IMR-90 (cell line): ENCODE measurements around the gene NT5DC1. TPM values are rescaled to one million over a fixed set of nuclear protein-coding genes. Genes with fewer than 3 reads are reported as not detected.

Experiments used
- ATAC-seq: fragments of 200-7000 bp; cut with Tn5 transposase; 2 replicates; pipeline ENCODE4 v1.9.1; 2020; ENCODE audit warnings: low read depth, mild to moderate bottlenecking, moderate library complexity
- BruUV-seq: library from RNA; stranded (reverse); fragments of 400-500 nt; replicated peaks from 2 replicates; lab custom pipeline; 2021; lab: Mats Ljungman, UMichigan
- CTCF ChIA-PET: fragments of 300-600 bp; formaldehyde crosslinking; extraction: SDS; loops from one replicate; lab custom pipeline; 2021; ENCODE audit warnings: antibody characterized with exemption; lab: Yijun Ruan, JAX
- POLR2A ChIA-PET: fragments of 300-600 bp; sonication (Branson Sonifier 250); formaldehyde crosslinking; loops from one replicate; lab custom pipeline; 2022; ENCODE audit warnings: antibody characterized with exemption; ENCODE audit not compliant: unreplicated experiment; lab: Charles Lee
- DNase-seq: peaks from one replicate; pipeline ENCODE4 v3.0.0; 2013
- H2AFZ ChIP-seq: replicated peaks from 2 replicates; pipeline ENCODE3; 2013; ENCODE audit warnings: low read length, mild to moderate bottlenecking; ENCODE audit not compliant: poor library complexity
- H2AK5ac ChIP-seq: 2 replicates; pipeline ENCODE4 v1.6.1; 2013; ENCODE audit warnings: low read depth, low read length, inconsistent platforms
- H2AK9ac ChIP-seq: replicated peaks from 2 replicates; pipeline ENCODE3; 2013; ENCODE audit warnings: mild to moderate bottlenecking, low read depth, low read length, moderate library complexity; ENCODE audit not compliant: poor library complexity
- H2BK120ac ChIP-seq: 2 replicates; pipeline ENCODE4 v1.6.1; 2013; ENCODE audit warnings: low read depth, low read length, inconsistent platforms
- H2BK15ac ChIP-seq: 3 replicates; pipeline ENCODE4 v1.6.1; 2013; ENCODE audit warnings: low read depth, low read length, inconsistent platforms
- H2BK20ac ChIP-seq: 2 replicates; pipeline ENCODE4 v1.6.1; 2013; ENCODE audit warnings: low read depth, mild to moderate bottlenecking, inconsistent platforms, low read length, moderate library complexity
- H2BK5ac ChIP-seq: 2 replicates; pipeline ENCODE4 v1.6.1; 2013; ENCODE audit warnings: mild to moderate bottlenecking, low read depth, low read length, inconsistent platforms; ENCODE audit not compliant: poor library complexity, severe bottlenecking
- H3K14ac ChIP-seq: replicated peaks from 2 replicates; pipeline ENCODE4 v1.6.1; 2013; ENCODE audit warnings: low read depth, low read length, inconsistent platforms
- H3K18ac ChIP-seq: 2 replicates; pipeline ENCODE4 v1.6.1; 2013; ENCODE audit warnings: low read depth, low read length, control low read depth
- H3K23ac ChIP-seq: 2 replicates; pipeline ENCODE4 v1.6.1; 2013; ENCODE audit warnings: low read depth, low read length, inconsistent platforms
- H3K27ac ChIP-seq: 2 replicates; pipeline ENCODE4 v1.5.1; 2013; ENCODE audit warnings: mild to moderate bottlenecking, control low read depth, low read length; ENCODE audit not compliant: insufficient read depth
- H3K27me3 ChIP-seq: 2 replicates; pipeline ENCODE4 v1.6.1; 2013; ENCODE audit warnings: low read length; ENCODE audit not compliant: control insufficient read depth, insufficient read depth
- H3K36me3 ChIP-seq: 2 replicates; pipeline ENCODE4 v1.6.1; 2013; ENCODE audit warnings: low read length, mixed read lengths; ENCODE audit not compliant: control insufficient read depth, insufficient read depth
- H3K4ac ChIP-seq: 2 replicates; pipeline ENCODE4 v1.6.1; 2013; ENCODE audit warnings: low read depth, low read length, inconsistent platforms
- H3K4me1 ChIP-seq: 2 replicates; pipeline ENCODE4 v1.6.1; 2013; ENCODE audit warnings: low read length, mixed read lengths; ENCODE audit not compliant: control insufficient read depth, insufficient read depth
- H3K4me2 ChIP-seq: 2 replicates; pipeline ENCODE4 v1.6.1; 2013; ENCODE audit warnings: low read depth, mild to moderate bottlenecking, control low read depth, low read length, moderate library complexity
- H3K4me3 ChIP-seq: 2 replicates; pipeline ENCODE4 v1.5.1; 2013; ENCODE audit warnings: low read depth, mild to moderate bottlenecking, control low read depth, low read length, moderate library complexity; ENCODE audit not compliant: insufficient read depth
- H3K56ac ChIP-seq: 2 replicates; pipeline ENCODE4 v1.6.1; 2013; ENCODE audit warnings: low read length, inconsistent platforms; ENCODE audit not compliant: insufficient read depth; ENCODE audit errors: extremely low read depth
- H3K79me1 ChIP-seq, 2 experiments: 2 replicates each; pipeline ENCODE4 v1.6.1; 2013; ENCODE audit warnings: low read length in 2 of 2, inconsistent platforms in 1 of 2, low read depth in 1 of 2
- H3K9ac ChIP-seq: 2 replicates; pipeline ENCODE4 v1.6.1; 2013; ENCODE audit warnings: low read depth, low read length, control low read depth
- H3K9me1 ChIP-seq: 2 replicates; pipeline ENCODE4 v1.6.1; 2013; ENCODE audit warnings: low read length, inconsistent platforms; ENCODE audit not compliant: insufficient read depth
- H3K9me3 ChIP-seq: 2 replicates; pipeline ENCODE4 v1.6.1; 2013; ENCODE audit warnings: low read length; ENCODE audit not compliant: control insufficient read depth, insufficient read depth
- H4K20me1 ChIP-seq: 2 replicates; pipeline ENCODE4 v1.6.1; 2013; ENCODE audit warnings: low read length, inconsistent platforms; ENCODE audit not compliant: insufficient read depth
- H4K5ac ChIP-seq: 2 replicates; pipeline ENCODE4 v1.6.1; 2013; ENCODE audit warnings: mild to moderate bottlenecking, low read depth, low read length, control low read depth
- H4K8ac ChIP-seq, 2 experiments: 2 replicates each; pipeline ENCODE4 v1.6.1; 2013; ENCODE audit warnings: low read depth in 2 of 2, low read length in 2 of 2, control low read depth in 1 of 2, inconsistent platforms in 1 of 2
- H4K91ac ChIP-seq: 2 replicates; pipeline ENCODE4 v1.6.1; 2013; ENCODE audit warnings: low read depth, low read length, inconsistent platforms; ENCODE audit not compliant: insufficient read depth
- FOS ChIP-seq: fragments of 150-350 bp; IDR thresholded peaks from 2 replicates; pipeline ENCODE4 v1.6.1; 2016; ENCODE audit warnings: low read depth, low read length
- RFX5 ChIP-seq: IDR thresholded peaks from 2 replicates; pipeline ENCODE4 v1.8.0; 2012; ENCODE audit warnings: low read depth, mild to moderate bottlenecking, low read length, moderate library complexity
- WGBS, 2 experiments: methylation state at CpG; one replicate each; pipeline versions ENCODE4 v1.1.5 to v1.1.7; 2013; ENCODE audit warnings: missing lambda C conversion rate in 2 of 2; ENCODE audit not compliant: insufficient read length in 1 of 2; ENCODE audit errors: extremely low coverage in 2 of 2; 5-methylcytosine and 5-hydroxymethylcytosine counted together
- dilution Hi-C: fragments of 300-500 bp; cut with HindIII; formaldehyde crosslinking; loops from one replicate; pipeline ENCODE4 v1.14.3; 2018; ENCODE audit warnings: low sequenced_read_pairs; ENCODE audit not compliant: unreplicated experiment
- in situ Hi-C: fragments of 300-500 bp; cut with MboI; formaldehyde crosslinking; loops from 3 replicates; pipeline ENCODE4 v1.14.3; 2019; ENCODE audit warnings: low sequenced_read_pairs, inconsistent platforms, mixed read lengths
- intact Hi-C: fragments of 100-400 bp; cut with micrococcal nuclease; formaldehyde crosslinking; loops from 2 replicates; pipeline ENCODE4 v1.10.0; 2022
- polyA plus RNA-seq, 3 experiments: library from polyadenylated mRNA; depleted of rRNA; stranded (reverse); fragments of >200 nt; gene quantifications; 2 replicates each; pipeline ENCODE4 v1.2.3, GENCODE V29; 2012; ENCODE audit warnings: low replicate concordance in 1 of 3
- total RNA-seq: library from RNA; depleted of rRNA; stranded (reverse); fragments of >200 nt; gene quantifications from 2 replicates; pipeline ENCODE4 v1.2.3, GENCODE V29; 2012

NT5DC1 gene
- total and polyA plus RNA-seq, 2 of the 4 experiments (the other 2 are of a cell fraction), result 11.7 to 16.8 TPM

DNA sequence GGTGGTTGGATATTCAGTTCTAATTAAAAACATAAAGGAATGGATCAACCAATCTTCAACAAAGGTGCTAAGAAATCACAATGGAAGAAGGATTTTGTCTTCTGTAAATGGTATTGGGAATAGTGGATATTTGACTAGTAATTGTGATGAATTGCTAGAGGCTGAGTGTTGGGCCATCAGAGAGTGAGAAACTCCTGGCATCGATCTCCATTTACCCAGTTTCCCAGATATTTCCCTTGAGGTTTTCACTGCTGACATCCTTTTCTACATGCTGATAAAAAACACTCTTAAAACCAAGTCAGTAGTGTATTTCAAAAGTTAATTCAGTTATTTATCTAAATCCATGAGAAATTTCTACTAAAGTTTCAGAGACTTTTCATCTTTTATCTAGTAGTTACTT, 65.7 kb downstream of the NT5DC1 start:
- dilution Hi-C loops, result no loop called here
- H3K9me3 ChIP-seq, result no peaks in the 10 kb centered on the region
- ATAC-seq (no peak), DNase-seq (no peak)
- in situ Hi-C loops, result no loop called here
- H3K27me3 ChIP-seq, result no peaks in the 10 kb centered on the region
- H4K91ac ChIP-seq, result no peak overlapping the region
- no peak overlapping the region for H3K4me2 ChIP-seq
- BruUV-seq, result no TSS peak
- no peak overlapping the region for H3K14ac ChIP-seq
- H3K9me1 ChIP-seq, result no peaks in the 10 kb centered on the region
- H2BK5ac ChIP-seq, result no peak overlapping the region
- no peak overlapping the region for H4K8ac ChIP-seq
- no peak for TF ChIP-seq FOS
- TF ChIP-seq RFX5, result no peak
- no peaks in the 10 kb centered on the region for H3K36me3 ChIP-seq
- intact Hi-C loops, result no loop called here
- H4K20me1 ChIP-seq, result no peaks in the 10 kb centered on the region
- no peak overlapping the region for H2AK9ac ChIP-seq
- no peak overlapping the region for H3K4me3 ChIP-seq
- no peak overlapping the region for H2AFZ ChIP-seq
- WGBS, 2 experiments, result no CpG with 5 or more reads among the region's 1 CpG
- CTCF ChIA-PET, result no interaction called here
- H2BK20ac ChIP-seq, result no peak overlapping the region
- no peak overlapping the region for H2BK15ac ChIP-seq
- H3K23ac ChIP-seq, result no peak overlapping the region
- no peak overlapping the region for H3K9ac ChIP-seq
- H4K5ac ChIP-seq, result no peak overlapping the region
- H3K56ac ChIP-seq, result no peak overlapping the region
- no peak overlapping the region for H2BK120ac ChIP-seq
- peaks cover 0 to 3% of the 10 kb centered on the region in 2 experiments; a peak in 1 of 4 replicates for H3K79me1 ChIP-seq
- no peaks in the 10 kb centered on the region for H3K4me1 ChIP-seq
- H3K4ac ChIP-seq, result no peak overlapping the region
- no peak overlapping the region for H3K18ac ChIP-seq
- POLR2A ChIA-PET, result no interaction called here
- no peak overlapping the region for H2AK5ac ChIP-seq
- no peak overlapping the region for H3K27ac ChIP-seq
